Measurements from ENCODE around the gene FNDC7.
"Not testable (repeated sequence)": the region's sequence is repeated elsewhere in the genome, so short reads cannot be mapped to it uniquely, and the experiment has no call there.

FNDC7 gene, protein sequence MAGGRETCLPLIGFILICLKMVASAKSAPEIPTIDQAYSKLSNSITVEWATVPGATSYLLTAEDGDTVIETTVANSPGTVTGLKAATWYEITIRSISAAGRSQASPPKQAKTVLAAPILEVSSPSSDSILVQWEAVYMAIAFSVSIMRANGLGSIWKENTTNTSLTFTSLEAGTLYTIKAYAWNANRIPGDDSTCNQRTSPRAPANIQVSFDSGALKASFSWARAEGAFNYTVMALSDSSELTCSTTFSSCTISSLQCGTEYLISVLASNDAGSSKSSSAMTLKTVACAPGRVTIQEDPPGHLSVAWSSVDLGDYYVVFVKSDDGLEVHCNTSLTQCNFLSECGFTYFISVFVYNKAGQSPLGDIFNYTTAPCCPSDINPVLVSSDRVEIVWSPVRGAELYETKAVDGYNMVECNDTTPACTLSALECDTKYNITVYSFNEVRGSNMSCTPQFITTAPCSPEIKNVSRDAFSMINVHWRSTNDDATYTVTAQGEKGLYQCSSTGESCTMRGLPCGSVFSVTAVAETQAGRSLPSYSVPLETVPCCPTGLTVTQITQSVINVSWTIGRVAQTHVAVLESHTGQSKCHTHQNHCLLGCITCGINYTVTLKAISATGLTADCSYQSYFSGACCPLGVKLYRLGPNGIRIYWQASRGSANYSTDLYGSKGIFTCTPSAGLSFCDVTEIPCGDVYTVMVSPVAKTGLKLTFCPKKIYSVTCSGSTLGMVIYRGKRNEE

GRCh38 chr1:108712606-108713150 lies at the start of gene FNDC7:
FNDC7 (plus strand) TSS chr1:108712908; CDS start chr1:108712934, 26 bp downstream.
- ATAC-seq: no peak

DNA sequence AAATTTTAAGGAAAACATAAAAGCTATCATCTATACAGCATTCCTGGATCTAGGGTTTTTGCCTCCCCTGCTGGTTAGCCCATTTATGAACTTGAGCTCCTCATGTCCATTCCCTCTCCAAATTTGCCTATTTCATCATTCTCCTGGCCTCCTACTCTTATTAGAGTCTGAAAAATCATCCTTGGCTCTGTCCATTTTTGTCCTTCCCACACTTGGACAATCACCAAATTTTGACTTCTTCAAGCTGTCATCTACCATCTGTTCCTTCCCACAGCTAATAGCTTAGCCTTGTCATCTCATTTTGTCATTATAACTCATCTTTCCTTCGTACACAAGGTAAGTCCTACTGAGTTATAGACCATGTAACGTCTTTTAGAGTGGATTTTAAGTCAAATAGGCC lies 49.6 kb upstream of the FNDC7 start:
- ATAC-seq (no peak), DNase-seq (no peak)

More at GRCh38 chr1:108712606-108713150, at the start of gene FNDC7:
- DNase-seq: no peak

- ATAC-seq: no peak
These were observed 48.2 kb upstream of the FNDC7 start for GRCh38 chr1:108664481-108664880.

GRCh38 chr1:108665067-108665466 lies 47.6 kb upstream of the FNDC7 start:
- ATAC-seq (no peak), DNase-seq (no peak)

More at GRCh38 chr1:108664481-108664880, 48.2 kb upstream of the FNDC7 start:
- DNase-seq: no peak

DNA sequence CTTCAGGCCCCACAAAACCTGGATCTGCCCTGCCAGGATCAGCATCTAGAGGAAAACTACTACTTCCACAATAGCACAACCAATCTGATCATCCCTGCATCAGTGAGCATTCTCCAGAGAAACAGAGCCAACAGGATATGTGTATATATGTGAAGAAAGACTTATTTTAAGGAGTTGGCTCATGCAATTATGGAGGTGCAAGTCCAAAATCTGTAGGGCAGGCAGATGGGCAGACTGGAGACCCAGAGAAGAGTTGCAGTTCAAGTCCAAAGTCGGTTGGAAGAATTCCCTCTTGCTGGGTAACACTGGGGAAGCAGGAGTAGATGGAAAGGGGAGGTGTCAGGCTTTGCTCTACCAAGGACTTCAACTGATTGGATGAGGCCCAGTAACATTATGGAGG lies 46.9 kb upstream of the FNDC7 start:
- ATAC-seq (no peak), DNase-seq (no peak)

GRCh38 chr1:108667422-108667821 lies 45.3 kb upstream of the FNDC7 start:
- not testable (repeated sequence) for DNase-seq, ATAC-seq

- DNase-seq (no peak), ATAC-seq (no peak)
These were observed 43.9 kb upstream of the FNDC7 start for GRCh38 chr1:108668777-108669176.

DNA sequence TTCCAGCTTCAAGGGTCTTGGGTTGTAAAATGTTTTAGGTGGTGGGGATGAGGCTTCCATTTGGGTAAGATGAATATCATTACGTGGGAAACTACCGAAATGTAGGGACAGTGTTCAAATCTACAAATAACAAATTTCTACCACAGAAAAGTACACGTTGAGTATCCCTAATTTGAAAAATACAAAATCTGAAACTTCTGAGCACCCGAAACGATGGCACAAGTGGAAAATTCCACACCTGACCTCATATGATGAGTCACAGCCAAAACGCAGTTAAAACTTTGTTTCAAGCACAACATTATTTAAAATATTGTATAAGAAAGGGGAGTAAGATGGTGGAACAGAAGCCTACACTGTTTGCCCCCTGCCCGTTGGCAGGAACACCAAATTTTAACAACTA lies 43.0 kb upstream of the FNDC7 start:
- ATAC-seq: peak; percentile 38

DNA sequence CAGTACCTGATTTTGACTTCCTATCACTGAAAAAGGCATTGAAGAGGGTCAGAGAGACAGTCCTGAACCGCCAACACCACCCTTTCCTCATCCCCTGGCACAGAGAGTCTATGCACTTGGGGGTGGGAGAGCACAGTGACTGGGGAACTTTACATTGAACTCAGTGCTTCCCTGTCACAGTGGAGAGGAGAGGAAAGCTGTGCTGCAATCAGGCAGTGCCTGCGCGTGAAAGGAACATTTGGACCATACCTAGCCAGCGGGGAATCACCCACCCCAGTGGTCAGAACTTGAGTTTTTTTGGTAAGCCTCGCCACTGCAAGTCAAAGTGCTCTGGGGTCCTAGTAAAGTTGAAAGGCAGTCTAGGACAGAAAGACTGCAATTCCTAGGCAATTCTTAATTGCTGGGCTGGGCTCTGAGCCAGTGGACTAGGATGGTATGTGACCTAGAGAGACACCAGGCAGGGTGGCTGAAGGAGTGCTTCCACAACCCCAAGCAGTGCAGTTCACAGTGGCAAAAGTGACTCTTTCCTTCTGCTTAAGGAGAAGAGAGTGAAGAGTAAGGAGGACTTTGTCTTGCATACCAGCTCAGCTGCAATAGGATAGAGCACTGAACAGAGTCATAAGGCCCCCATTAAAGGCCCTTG lies 42.5 kb upstream of the FNDC7 start:
- no peak for DNase-seq
- ATAC-seq: peak; percentile 63

More for the DNA sequence above, 43.0 kb upstream of the FNDC7 start:
- DNase-seq: no peak

GRCh38 chr1:108671143-108671542 lies 41.6 kb upstream of the FNDC7 start:
- ATAC-seq (no peak), DNase-seq (no peak)

DNA sequence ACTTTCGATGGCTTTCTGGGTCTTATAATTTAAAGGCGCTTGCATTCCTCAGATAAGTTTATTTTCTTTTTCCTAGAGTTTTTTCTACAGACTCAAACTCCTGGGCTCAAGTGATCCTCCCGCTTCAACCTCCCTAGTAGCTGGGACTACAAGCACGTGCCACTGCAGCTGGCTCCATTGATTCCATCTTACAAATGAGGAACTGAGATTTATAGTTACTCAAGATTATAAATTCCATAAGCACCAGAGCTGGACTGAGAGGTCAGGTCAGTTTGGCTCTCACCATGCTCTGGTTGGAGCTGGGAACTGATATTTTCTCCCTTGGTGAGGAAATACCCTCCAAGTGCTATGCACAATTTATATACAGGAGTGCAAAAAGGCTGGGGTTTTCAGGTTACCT lies 34.0 kb upstream of the FNDC7 start:
- DNase-seq (no peak), ATAC-seq (no peak)

DNA sequence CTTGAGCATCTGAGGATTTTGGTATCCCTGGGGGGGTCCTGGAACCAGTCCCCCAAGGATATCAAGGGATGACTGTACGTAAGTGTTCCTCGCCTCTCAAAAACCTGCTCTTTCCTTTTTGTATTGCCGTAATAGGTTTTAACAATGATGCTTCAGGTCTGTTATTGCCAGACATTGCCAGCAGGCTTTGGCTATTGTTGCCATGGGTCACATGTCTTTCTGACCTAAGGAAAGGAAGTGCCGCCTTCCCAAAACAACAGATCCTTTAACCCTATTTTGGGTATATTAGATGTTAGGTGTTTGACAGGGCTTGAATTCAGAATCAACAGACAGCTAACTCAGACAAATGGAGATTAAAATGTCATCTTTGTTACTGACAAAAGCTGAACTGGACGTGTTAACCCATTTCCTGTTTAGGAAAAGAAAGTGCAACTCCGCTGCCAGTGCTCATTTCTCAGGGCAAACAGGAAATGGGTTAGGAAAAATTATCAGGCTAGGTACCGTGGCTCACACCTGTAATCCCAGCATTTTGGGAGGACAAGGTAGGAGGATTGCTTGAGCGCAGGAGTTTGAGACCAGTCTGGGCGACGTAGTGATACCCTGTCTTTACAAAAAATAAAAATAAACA lies 33.0 kb upstream of the FNDC7 start:
- ATAC-seq (no peak), DNase-seq (no peak)

DNA sequence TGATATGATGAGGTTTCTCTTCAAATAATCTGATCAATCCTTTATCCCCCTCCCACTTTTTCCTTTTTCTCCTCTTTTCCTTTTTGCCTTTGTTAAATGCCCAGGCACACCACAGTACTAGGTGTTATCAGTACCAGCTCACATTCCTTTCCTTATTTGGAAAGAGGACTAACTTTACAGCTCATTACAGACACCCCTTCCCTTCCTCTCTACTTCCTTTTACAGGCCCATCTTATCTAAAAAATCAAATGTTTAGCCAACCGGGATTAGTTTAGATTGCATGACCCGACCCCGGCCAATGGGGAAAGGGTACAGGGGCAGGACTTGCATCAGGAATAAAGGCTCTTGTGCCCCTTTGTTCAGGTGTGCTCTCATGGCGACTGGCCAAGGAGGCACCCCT lies 31.0 kb upstream of the FNDC7 start:
- DNase-seq, ATAC-seq: not testable (repeated sequence)

GRCh38 chr1:108685529-108685928 lies 27.2 kb upstream of the FNDC7 start:
- DNase-seq: no peak
- ATAC-seq: no peak

DNA sequence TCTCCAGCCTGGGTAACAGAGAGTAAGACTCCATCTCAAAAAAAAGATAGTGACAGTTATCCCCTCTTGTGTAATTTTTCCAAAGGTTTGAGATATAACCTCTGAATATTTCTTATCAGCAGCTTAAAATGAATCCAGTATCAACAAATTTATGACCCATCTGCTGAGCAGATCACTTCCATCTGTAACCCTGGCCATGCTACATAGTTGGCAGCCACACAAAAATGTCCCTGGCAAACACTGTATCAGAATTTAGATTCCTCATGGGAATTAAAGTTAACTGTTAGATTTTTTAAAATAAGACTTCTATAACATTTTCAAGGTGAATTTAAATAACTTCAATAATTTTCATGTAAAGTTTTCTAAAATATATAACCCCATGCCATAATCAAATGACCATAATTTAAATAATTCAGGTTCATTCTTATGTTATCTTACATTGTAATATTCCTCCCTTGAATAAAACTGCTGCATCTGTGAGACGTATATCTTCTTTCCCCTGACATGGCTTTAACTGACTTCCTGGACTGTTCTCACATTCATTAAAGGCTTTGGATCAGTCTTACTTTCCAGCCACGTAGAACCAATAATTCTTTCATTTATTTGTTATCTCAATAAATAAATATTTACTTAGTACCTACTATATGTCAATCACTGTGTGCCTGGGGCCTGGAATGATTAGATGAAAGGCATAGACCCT lies 25.9 kb upstream of the FNDC7 start:
- ATAC-seq (no peak), DNase-seq (no peak)

GRCh38 chr1:108691128-108691941 lies 21.4 kb upstream of the FNDC7 start:
- DNase-seq: no peak
- ATAC-seq: no peak

GRCh38 chr1:108691942-108692723 lies 20.6 kb upstream of the FNDC7 start, which contains the start of gene PRPF38B:
PRPF38B (plus strand) TSS chr1:108692310; CDS start chr1:108692592, 282 bp downstream.
- peak; percentile 94 for DNase-seq
- ATAC-seq: peak; percentile 94

- peak; percentile 59 for DNase-seq
- ATAC-seq: peak; percentile 57
These were observed 19.7 kb upstream of the FNDC7 start for GRCh38 chr1:108692724-108693655.
